CD4-positive, alpha-beta T cell treated with Interleukin-4 for 1 hour (primary cell): Measurements from ENCODE around the gene TAS1R2.

ENCODE experiments used
- DNase-seq, 2 donors: peaks; one replicate each; pipeline ENCODE4 v3.0.0-alpha.2; 2020 to 2022

The TAS1R2 gene

GRCh38 chr1:18819203-18819602 lies 40.3 kb downstream of the TAS1R2 start:
- no peak for DNase-seq

GRCh38 chr1:18817795-18818435 lies 41.5 kb downstream of the TAS1R2 start:
- no peak for DNase-seq

GRCh38 chr1:18817316-18817715 lies 42.1 kb downstream of the TAS1R2 start:
- DNase-seq = no peak

- DNase-seq = peak in 1 of 2 donors; percentile 5
Measured at GRCh38 chr1:18816808-18817207, 42.7 kb downstream of the TAS1R2 start.

GRCh38 chr1:18814874-18815531 lies 44.5 kb downstream of the TAS1R2 start:
- no peak for DNase-seq

GRCh38 chr1:18814425-18814824 lies 45.0 kb downstream of the TAS1R2 start:
- no peak for DNase-seq

GRCh38 chr1:18812453-18812939 lies 47.0 kb downstream of the TAS1R2 start:
- no peak for DNase-seq

- DNase-seq = no peak
Measured at GRCh38 chr1:18811733-18812452, 47.6 kb downstream of the TAS1R2 start.

- DNase-seq = no peak
Measured at GRCh38 chr1:18809953-18810899, 49.2 kb downstream of the TAS1R2 start.

- no peak for DNase-seq
Measured at GRCh38 chr1:18808550-18808949, 50.9 kb downstream of the TAS1R2 start.

- no peak for DNase-seq
Measured at GRCh38 chr1:18807334-18808063, 52.0 kb downstream of the TAS1R2 start.

- no peak for DNase-seq
Measured at GRCh38 chr1:18805925-18806849, 53.3 kb downstream of the TAS1R2 start.

GRCh38 chr1:18805150-18805879 lies 54.1 kb downstream of the TAS1R2 start:
- DNase-seq = no peak

- no peak for DNase-seq
Measured at GRCh38 chr1:18803851-18804250, 55.6 kb downstream of the TAS1R2 start.

- DNase-seq = no peak
Measured at GRCh38 chr1:18803151-18803791, 56.2 kb downstream of the TAS1R2 start.

GRCh38 chr1:18802231-18802630 lies 57.2 kb downstream of the TAS1R2 start:
- no peak for DNase-seq

GRCh38 chr1:18800258-18800657 lies 59.2 kb downstream of the TAS1R2 start:
- DNase-seq = no peak

GRCh38 chr1:18799454-18799853 lies 60.0 kb downstream of the TAS1R2 start:
- DNase-seq = no peak

GRCh38 chr1:18798946-18799345 lies 60.5 kb downstream of the TAS1R2 start:
- DNase-seq = no peak

GRCh38 chr1:18798533-18798932 lies 60.9 kb downstream of the TAS1R2 start:
- DNase-seq = no peak
